Right atrium auricular region (tissue), 2 donors: ENCODE results near the gene NRROS. TPM values are rescaled to one million over a fixed set of nuclear protein-coding genes. Genes with fewer than 3 reads are reported as not detected.

Experiments used
- DNase-seq: peaks from one replicate; pipeline ENCODE4 v3.0.0-alpha.2; 2019; ENCODE audit warnings: low spot score
- H3K27ac ChIP-seq, 2 donors: fragments of 200-600 bp; sonication (generic); 1 replicate in 1 of 2; 2 replicates in 1 of 2; pipeline ENCODE4 v1.5.1; 2016 to 2019
- H3K27me3 ChIP-seq, 2 donors: fragments of 200-600 bp; sonication (generic); one replicate each; pipeline versions ENCODE4 v1.5.1 to v1.6.0; 2017 to 2019
- H3K36me3 ChIP-seq: fragments of 200-600 bp; sonication (generic); one replicate; pipeline ENCODE4 v1.5.1; 2016
- H3K4me1 ChIP-seq, 2 donors: fragments of 200-600 bp; sonication (generic); one replicate each; pipeline versions ENCODE4 v1.5.1 to v1.6.0; 2017 to 2019
- H3K4me3 ChIP-seq, 2 donors: fragments of 200-600 bp; sonication (generic); 1 replicate in 1 of 2; 2 replicates in 1 of 2; pipeline ENCODE4 v1.5.1; 2017 to 2019; ENCODE audit warnings: mild to moderate bottlenecking in 1 of 2, moderate library complexity in 1 of 2
- H3K9me3 ChIP-seq, 2 donors: fragments of 200-600 bp; sonication (generic); one replicate each; pipeline ENCODE4 v1.5.1; 2019
- total RNA-seq, 2 donors: library from RNA; depleted of rRNA; stranded (reverse); fragments of >200 nt; gene quantifications; one replicate each; pipeline ENCODE4 v1.1.0, GENCODE V29; 2016
- TF ChIP-seq, protein P1 (sequence below), 2 donors: fragments of 200-600 bp; sonication (generic); IDR thresholded peaks; one replicate each; pipeline ENCODE4 v1.5.1; 2019; ENCODE audit warnings: antibody characterized with exemption in 2 of 2

The NRROS gene
- total RNA-seq, 2 donors from 2014 or later = 2.4 to 4.8 TPM

DNA sequence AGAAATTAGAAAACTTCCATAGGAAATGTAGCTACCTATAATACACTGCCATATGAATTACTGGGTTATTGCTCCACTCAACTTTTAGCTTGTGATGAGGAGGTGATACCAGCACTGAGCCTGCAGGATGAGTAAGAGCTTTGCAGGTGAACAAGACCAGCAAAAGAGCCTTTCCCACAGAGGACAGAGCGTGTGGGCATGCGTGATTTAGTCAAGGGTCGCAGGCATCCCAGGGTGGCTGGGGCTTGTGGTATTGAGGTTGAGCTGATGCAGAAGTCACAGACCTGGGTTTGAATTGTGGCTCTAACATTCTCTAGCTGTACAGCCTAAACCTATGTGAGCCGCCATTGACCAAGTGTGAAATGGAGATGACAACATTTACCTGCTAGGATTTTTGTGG, 5.6 kb downstream of the NRROS start:
- no peak overlapping the region for H3K27ac ChIP-seq
- TF ChIP-seq, protein P1, sequence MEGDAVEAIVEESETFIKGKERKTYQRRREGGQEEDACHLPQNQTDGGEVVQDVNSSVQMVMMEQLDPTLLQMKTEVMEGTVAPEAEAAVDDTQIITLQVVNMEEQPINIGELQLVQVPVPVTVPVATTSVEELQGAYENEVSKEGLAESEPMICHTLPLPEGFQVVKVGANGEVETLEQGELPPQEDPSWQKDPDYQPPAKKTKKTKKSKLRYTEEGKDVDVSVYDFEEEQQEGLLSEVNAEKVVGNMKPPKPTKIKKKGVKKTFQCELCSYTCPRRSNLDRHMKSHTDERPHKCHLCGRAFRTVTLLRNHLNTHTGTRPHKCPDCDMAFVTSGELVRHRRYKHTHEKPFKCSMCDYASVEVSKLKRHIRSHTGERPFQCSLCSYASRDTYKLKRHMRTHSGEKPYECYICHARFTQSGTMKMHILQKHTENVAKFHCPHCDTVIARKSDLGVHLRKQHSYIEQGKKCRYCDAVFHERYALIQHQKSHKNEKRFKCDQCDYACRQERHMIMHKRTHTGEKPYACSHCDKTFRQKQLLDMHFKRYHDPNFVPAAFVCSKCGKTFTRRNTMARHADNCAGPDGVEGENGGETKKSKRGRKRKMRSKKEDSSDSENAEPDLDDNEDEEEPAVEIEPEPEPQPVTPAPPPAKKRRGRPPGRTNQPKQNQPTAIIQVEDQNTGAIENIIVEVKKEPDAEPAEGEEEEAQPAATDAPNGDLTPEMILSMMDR (IDR thresholded peaks at IDR 0.05) = no peak
- H3K36me3 ChIP-seq = no peaks in the 10 kb centered on the region
- H3K9me3 ChIP-seq = no peaks in the 10 kb centered on the region
- H3K4me3 ChIP-seq = no peak overlapping the region
- H3K4me1 ChIP-seq = peaks cover 0 to under 1% of the 10 kb centered on the region in 2 donors
- DNase-seq = no peak
- H3K27me3 ChIP-seq = no peaks in the 10 kb centered on the region

DNA sequence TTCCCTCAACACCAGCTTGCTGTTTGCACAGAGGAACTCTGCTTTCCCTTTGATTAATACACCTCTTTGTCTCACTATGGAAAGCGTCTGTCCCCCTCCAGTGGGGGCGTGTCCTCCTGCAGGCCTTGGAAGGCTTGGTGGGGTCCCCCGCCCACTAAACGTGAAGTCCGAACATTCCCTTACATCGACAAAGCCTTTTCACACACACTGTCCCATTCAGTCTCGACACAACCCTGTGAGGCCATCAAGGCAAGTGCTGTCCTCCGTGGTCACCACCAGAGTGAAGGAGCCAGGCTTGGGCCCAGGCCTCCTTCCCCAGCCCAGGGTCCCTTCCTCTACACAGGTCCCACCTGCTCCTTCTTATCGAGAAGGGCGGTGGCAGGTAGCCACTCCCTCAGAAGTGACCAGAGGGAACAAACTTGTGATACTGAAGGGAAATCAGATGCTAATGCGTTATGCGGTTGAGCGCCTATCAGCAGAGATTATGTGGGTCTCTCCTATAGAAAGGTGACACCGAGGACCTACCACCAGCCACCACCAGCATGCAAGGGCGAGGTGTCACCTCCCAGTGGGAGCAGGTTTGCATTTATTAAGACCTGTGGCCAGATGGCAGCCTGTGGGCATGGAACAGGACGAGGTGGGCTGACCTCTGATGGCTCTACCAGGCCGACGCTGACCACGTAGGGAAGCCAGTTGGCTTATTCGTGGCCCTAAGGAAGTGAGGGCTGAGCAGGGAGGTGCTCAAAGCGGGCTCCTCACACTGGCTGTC, 6.6 kb downstream of the NRROS start:
- H3K27me3 ChIP-seq = no peaks in the 10 kb centered on the region
- DNase-seq = no peak
- H3K36me3 ChIP-seq = no peaks in the 10 kb centered on the region
- H3K9me3 ChIP-seq = no peaks in the 10 kb centered on the region
- H3K27ac ChIP-seq = no peak overlapping the region
- H3K4me3 ChIP-seq = no peak overlapping the region
- peaks cover 0 to 9% of the 10 kb centered on the region in 2 donors for H3K4me1 ChIP-seq
- TF ChIP-seq, protein P1 (IDR thresholded peaks at IDR 0.05) = no peak

DNA sequence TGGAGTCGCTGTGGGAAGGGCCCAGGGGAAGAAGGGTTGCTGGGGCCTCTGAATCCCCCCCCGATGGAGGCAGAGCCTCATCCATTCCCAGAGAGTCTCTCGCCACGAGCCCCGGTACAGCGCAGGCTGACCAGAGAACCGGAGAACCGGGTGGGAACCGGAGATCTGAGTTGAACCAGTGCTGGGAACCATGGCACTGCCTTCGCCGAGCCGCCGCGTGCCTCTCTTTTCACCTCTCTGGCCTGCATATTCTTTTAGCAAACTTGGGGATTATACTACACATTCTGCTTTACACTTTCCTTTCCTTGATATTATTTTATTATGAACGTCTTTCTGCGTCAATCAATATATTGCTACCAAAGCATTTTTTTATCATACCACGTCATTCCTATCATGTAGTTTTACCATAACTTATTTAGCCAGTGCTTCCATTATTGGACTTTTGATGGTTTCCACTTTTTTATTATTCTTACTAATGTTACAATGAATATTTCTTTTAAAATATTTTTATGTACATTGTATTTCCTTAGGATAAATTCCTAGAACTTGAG, 7.2 kb downstream of the NRROS start:
- TF ChIP-seq, protein P1 (IDR thresholded peaks at IDR 0.05) = no peak
- Histone ChIP-seq H3K27ac (no peak overlapping the region), H3K27me3 (no peaks in the 10 kb centered on the region), H3K4me3 (no peak overlapping the region), H3K9me3 (no peaks in the 10 kb centered on the region), H3K4me1 (peaks cover 0 to 15% of the 10 kb centered on the region in 2 donors), H3K36me3 (no peaks in the 10 kb centered on the region)
- DNase-seq = no peak

DNA sequence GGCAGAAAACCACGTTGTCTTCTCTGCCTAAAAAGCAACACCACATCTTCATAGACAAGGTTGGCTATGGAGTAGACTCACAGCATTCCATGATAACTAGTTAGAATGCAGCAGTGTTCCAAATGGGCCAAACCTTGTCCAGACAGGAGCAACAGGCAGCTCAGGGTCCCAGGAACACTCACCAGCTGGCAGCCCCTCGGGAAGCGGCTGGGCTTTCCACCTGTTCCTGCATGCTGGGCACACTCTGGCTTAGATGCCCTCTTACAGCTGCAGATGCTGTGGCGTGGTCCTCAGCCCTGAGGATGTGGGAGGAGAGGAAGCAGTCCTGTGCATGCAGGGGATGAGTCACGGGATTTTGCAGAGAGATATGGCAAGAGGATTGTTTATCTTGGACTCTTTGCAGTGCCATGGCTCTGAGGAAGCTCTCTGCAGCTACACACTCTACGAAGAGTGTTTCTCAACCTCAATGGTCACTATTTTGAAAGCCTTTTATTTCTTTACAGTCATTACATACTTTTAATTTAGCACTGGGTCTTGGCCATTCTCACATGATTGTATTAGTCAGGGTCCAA, 11.3 kb downstream of the NRROS start:
- peaks cover 0 to 24% of the 10 kb centered on the region in 2 donors for H3K4me1 ChIP-seq
- H3K36me3 ChIP-seq = no peaks in the 10 kb centered on the region
- H3K4me3 ChIP-seq = no peak overlapping the region
- TF ChIP-seq, protein P1 (IDR thresholded peaks at IDR 0.05) = no peak
- no peaks in the 10 kb centered on the region for H3K9me3 ChIP-seq
- H3K27ac ChIP-seq = peak overlapping the region in 1 of 2 donors; percentile 35
- H3K27me3 ChIP-seq = no peaks in the 10 kb centered on the region
- peak; percentile 76 for DNase-seq

DNA sequence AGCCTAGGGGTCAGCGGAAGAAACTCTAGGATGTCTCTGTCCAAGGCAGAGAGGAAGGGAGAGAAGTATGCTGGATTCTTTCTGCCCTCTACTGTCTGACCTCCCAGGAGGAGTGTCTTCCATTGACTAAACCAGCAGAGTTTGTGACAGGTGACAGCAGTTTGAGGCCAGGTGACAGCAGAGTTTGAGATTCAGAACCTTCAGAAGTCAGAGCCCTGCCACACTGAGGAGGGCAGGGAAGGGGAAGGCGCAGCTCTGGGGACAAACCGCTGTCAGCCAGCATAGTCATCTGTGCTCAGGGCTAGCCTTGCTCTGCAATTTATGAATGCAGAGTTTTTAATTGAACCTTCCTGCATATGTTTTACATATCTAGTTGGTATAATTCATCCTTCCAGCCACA, 12.3 kb downstream of the NRROS start:
- Histone ChIP-seq H3K4me1 (peaks cover 0 to 24% of the 10 kb centered on the region in 2 donors), H3K9me3 (no peaks in the 10 kb centered on the region), H3K4me3 (no peak overlapping the region), H3K27ac (peak overlapping the region in 1 of 2 donors; percentile 35), H3K36me3 (no peaks in the 10 kb centered on the region), H3K27me3 (no peaks in the 10 kb centered on the region)
- no peak for DNase-seq
- TF ChIP-seq, protein P1 (IDR thresholded peaks at IDR 0.05) = no peak
